DOHH2 (cell line): Measurements from ENCODE around the gene SEC63.
"Not testable (repeated sequence)": the region's sequence is repeated elsewhere in the genome, so short reads cannot be mapped to it uniquely, and the experiment has no call there.

Experiments used
- H3F3A ChIP-seq: fragments of 200-600 bp; sonication (generic), shearing (Covaris generic); 2 replicates; pipeline ENCODE4 v1.6.0; 2016; ENCODE audit warnings: antibody characterized with exemption, mild to moderate bottlenecking; ENCODE audit not compliant: control insufficient read depth, insufficient read depth
- H3K27ac ChIP-seq: fragments of 200-600 bp; sonication (generic); 2 replicates; pipeline ENCODE4 v1.5.1; 2014; ENCODE audit warnings: low read depth, mild to moderate bottlenecking, low read length, moderate library complexity
- H3K27me3 ChIP-seq: fragments of 200-600 bp; sonication (generic); 2 replicates; pipeline ENCODE4 v1.6.1; 2014; ENCODE audit warnings: mild to moderate bottlenecking, low read length, mixed read lengths; ENCODE audit not compliant: control insufficient read depth
- H3K36me3 ChIP-seq: fragments of 200-600 bp; sonication (generic); 2 replicates; pipeline ENCODE4 v1.6.1; 2014; ENCODE audit warnings: mild to moderate bottlenecking, low read length, moderate library complexity, mixed read lengths; ENCODE audit not compliant: control insufficient read depth
- H3K4me1 ChIP-seq: fragments of 200-600 bp; sonication (generic); 2 replicates; pipeline ENCODE4 v1.6.1; 2014; ENCODE audit warnings: mild to moderate bottlenecking, low read length, mixed read lengths; ENCODE audit not compliant: control insufficient read depth
- H3K4me2 ChIP-seq: fragments of 200-600 bp; sonication (generic); 2 replicates; pipeline ENCODE4 v1.6.0; 2014; ENCODE audit warnings: mild to moderate bottlenecking, low read length, moderate library complexity
- H3K4me3 ChIP-seq: fragments of 200-600 bp; sonication (generic); 2 replicates; pipeline ENCODE4 v1.5.1; 2014; ENCODE audit warnings: mild to moderate bottlenecking, low read length, mixed read lengths
- H3K79me2 ChIP-seq: fragments of 200-600 bp; sonication (generic); 2 replicates; pipeline ENCODE4 v1.6.1; 2014; ENCODE audit warnings: mild to moderate bottlenecking, low read length, mixed read lengths; ENCODE audit not compliant: control insufficient read depth
- H3K9me2 ChIP-seq: fragments of 200-600 bp; sonication (generic); replicated peaks from 2 replicates; pipeline ENCODE4 v1.6.1; 2014; ENCODE audit warnings: mild to moderate bottlenecking, low read length, mixed read lengths; ENCODE audit not compliant: control insufficient read depth
- H3K9me3 ChIP-seq: fragments of 200-600 bp; sonication (generic); 2 replicates; pipeline ENCODE4 v1.6.1; 2014; ENCODE audit warnings: antibody characterized with exemption, low read length, mixed read lengths; ENCODE audit not compliant: control insufficient read depth, insufficient read depth
- H4K20me1 ChIP-seq: fragments of 200-600 bp; sonication (generic); 2 replicates; pipeline ENCODE4 v1.6.0; 2014; ENCODE audit warnings: low read depth, mild to moderate bottlenecking, antibody characterized with exemption, low read length, moderate library complexity; ENCODE audit not compliant: control insufficient read depth, insufficient read depth
- EZH2phosphoT487 ChIP-seq: fragments of 200-600 bp; sonication (generic); IDR thresholded peaks from 2 replicates; pipeline ENCODE4 v1.6.1; 2017; ENCODE audit warnings: borderline replicate concordance, mild to moderate bottlenecking, antibody characterized with exemption, low read length, moderate library complexity, mixed read lengths
- TF ChIP-seq, protein P1 (sequence below): fragments of 200-600 bp; sonication (generic); IDR thresholded peaks from one replicate; pipeline ENCODE4 v1.5.1; 2014; ENCODE audit warnings: antibody characterized with exemption, mild to moderate bottlenecking, low read depth, low read length; ENCODE audit not compliant: poor library complexity, severe bottlenecking

SEC63 gene

DNA sequence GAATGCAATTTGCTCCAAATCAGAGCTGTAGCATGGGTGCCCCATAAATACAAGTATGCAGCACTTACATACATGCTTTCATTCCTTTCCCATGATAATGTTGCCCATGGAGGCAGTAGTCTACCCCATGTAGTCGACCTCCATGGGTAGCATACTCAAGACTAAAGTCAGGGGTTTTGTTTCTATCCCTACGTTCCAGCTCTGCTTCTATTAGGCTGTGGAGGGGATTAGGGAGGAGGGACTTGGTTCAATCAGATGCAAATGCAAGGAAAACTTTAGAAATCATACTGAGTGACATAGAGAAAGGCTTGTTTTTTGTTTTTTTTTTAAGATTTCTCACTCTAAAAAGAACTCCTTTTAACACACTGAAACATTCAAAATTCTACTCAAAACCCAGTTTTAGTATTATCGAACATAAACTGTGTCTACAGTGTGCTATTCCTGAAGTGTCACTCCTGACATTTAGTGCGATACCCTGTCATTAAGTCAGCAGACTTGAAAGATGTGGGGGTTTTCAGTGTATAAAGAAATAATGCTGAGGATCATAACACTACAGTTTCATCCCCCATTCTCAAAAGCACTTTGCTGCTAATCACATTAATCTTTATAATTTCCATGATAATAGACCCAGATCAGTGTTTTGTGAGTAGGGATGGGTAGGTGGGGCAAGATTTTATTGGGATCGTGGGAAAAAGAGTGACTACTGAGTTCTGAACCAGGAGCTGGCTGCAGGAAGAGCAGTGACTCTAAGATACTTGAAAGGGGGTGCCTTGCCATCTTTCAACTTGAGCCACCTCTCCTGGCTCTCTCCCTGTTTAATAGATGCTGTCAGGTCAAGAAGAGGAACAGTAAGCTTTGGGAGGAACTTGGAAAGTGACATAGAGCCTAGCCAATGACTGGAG lies 93.5 kb downstream of the SEC63 start:
- Histone ChIP-seq H4K20me1 (no peaks in the 10 kb centered on the region), H3K79me2 (no peaks in the 10 kb centered on the region)

GRCh38 chr6:107862383-107862782 lies 95.6 kb downstream of the SEC63 start:
- Histone ChIP-seq H3K4me3 (no peak overlapping the region), H3K9me3 (no peaks in the 10 kb centered on the region), H4K20me1 (no peaks in the 10 kb centered on the region), H3F3A (peaks cover 2% of the 10 kb centered on the region; the same call in 1 of the 2 replicates), H3K79me2 (no peaks in the 10 kb centered on the region), H3K27ac (no peak overlapping the region), H3K9me2 (no peaks in the 10 kb centered on the region), H3K4me2 (no peak overlapping the region), H3K4me1 (no peaks in the 10 kb centered on the region), H3K36me3 (no peaks in the 10 kb centered on the region), H3K27me3 (no peaks in the 10 kb centered on the region)
- TF ChIP-seq, protein P1, sequence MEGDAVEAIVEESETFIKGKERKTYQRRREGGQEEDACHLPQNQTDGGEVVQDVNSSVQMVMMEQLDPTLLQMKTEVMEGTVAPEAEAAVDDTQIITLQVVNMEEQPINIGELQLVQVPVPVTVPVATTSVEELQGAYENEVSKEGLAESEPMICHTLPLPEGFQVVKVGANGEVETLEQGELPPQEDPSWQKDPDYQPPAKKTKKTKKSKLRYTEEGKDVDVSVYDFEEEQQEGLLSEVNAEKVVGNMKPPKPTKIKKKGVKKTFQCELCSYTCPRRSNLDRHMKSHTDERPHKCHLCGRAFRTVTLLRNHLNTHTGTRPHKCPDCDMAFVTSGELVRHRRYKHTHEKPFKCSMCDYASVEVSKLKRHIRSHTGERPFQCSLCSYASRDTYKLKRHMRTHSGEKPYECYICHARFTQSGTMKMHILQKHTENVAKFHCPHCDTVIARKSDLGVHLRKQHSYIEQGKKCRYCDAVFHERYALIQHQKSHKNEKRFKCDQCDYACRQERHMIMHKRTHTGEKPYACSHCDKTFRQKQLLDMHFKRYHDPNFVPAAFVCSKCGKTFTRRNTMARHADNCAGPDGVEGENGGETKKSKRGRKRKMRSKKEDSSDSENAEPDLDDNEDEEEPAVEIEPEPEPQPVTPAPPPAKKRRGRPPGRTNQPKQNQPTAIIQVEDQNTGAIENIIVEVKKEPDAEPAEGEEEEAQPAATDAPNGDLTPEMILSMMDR: no peak
- TF ChIP-seq EZH2phosphoT487: no peak

More for the DNA sequence above, 93.5 kb downstream of the SEC63 start:
- no peak overlapping the region for H3K4me3 ChIP-seq
- H3K4me2 ChIP-seq: no peak overlapping the region
- no peaks in the 10 kb centered on the region for H3K4me1 ChIP-seq
- no peak overlapping the region for H3K27ac ChIP-seq
- H3K36me3 ChIP-seq: peaks cover 3% of the 10 kb centered on the region; the same call in 1 of the 2 replicates
- H3K27me3 ChIP-seq: no peaks in the 10 kb centered on the region
- H3F3A ChIP-seq: peaks cover 3% of the 10 kb centered on the region; the same call in 1 of the 2 replicates
- no peaks in the 10 kb centered on the region for H3K9me2 ChIP-seq
- no peak for TF ChIP-seq EZH2phosphoT487
- TF ChIP-seq, protein P1: no peak
- H3K9me3 ChIP-seq: no peaks in the 10 kb centered on the region

DNA sequence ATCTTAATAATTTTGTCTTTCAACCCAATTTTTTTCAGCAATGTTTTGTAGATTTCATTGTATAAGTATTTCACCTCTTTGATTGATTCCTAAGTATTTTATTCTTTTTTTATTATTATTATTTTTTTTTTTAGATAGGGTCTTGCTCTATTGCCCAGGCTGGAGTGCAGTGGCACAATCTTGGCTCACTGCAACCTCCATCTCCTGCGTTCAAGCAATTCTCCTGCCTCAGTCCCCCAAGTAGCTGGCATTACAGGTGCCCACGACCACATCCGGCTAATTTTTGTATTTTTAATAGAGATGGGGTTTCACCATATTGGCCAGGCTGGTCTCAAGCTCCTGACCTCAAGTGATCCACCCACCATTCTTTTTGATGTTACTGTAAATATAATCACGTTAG lies 97.0 kb downstream of the SEC63 start:
- H3K4me2 ChIP-seq, H3K4me1 ChIP-seq, H3K9me2 ChIP-seq, H3K9me3 ChIP-seq, H3K36me3 ChIP-seq, H3K27me3 ChIP-seq, H3K27ac ChIP-seq, H3F3A ChIP-seq, H3K79me2 ChIP-seq, H4K20me1 ChIP-seq, H3K4me3 ChIP-seq: not testable (repeated sequence)

DNA sequence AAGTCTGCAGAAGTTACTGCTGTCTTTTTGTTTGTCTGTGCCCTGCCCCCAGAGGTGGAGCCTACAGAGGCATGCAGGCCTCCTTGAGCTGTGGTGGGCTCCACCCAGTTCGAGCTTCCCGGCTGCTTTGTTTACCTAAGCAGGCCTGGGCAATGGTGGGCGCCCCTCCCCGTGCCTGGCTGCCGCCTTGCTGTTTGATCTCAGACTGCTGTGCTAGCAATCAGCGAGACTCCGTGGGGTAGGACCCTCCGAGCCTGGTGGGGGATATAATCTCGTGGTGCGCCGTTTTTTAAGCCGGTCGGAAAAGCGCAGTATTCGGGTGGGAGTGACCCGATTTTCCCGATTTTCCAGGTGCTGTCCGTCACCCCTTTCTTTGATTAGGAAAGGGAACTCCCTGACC lies 97.9 kb downstream of the SEC63 start:
- not testable (repeated sequence) for H3K9me3 ChIP-seq, H3K4me3 ChIP-seq

More for the DNA sequence above, 97.9 kb downstream of the SEC63 start:
- H3K27me3 ChIP-seq, H3F3A ChIP-seq, H3K4me2 ChIP-seq, H3K4me1 ChIP-seq, H3K9me2 ChIP-seq, H3K36me3 ChIP-seq, H3K79me2 ChIP-seq, H4K20me1 ChIP-seq, H3K27ac ChIP-seq: not testable (repeated sequence)
